ENCODE results near the gene OASL. TPM values are rescaled to one million over a fixed set of nuclear protein-coding genes. Genes with fewer than 3 reads are reported as not detected.

The OASL gene
- total RNA-seq, 6 donors from 2014 or later: 5.2 to 24.2 (median 17.2) TPM

- H3K4me3 ChIP-seq: no peak overlapping the region
- H3K27me3 ChIP-seq: no peaks in the 10 kb centered on the region
- no peaks in the 10 kb centered on the region for H3K36me3 ChIP-seq
- DNase-seq (no peak), ATAC-seq (ENCODE audit: low FRiP score in 2 of 2) (peak in 1 of 2 donors; percentile 42)
- no peaks in the 10 kb centered on the region for H3K9me3 ChIP-seq
- 46 to 65% methylated on average over 8 to 10 of the region's 11 CpGs for WGBS, 2 donors
- no peaks in the 10 kb centered on the region for H3K4me1 ChIP-seq
- no peak overlapping the region for H3K27ac ChIP-seq
- TF ChIP-seq POLR2A (IDR thresholded peaks at IDR 0.05) (no peak), CTCF (IDR thresholded peaks at IDR 0.05) (no peak), POLR2AphosphoS5 (IDR thresholded peaks at IDR 0.05) (no peak), EP300 (IDR thresholded peaks at IDR 0.05) (no peak)
Measured at GRCh38 chr12:120979862-120980696, 59.0 kb downstream of the OASL start.

GRCh38 chr12:120979220-120979861 is 59.7 kb downstream of the OASL start:
- DNase-seq (no peak), ATAC-seq (ENCODE audit: low FRiP score in 2 of 2) (peak in 1 of 2 donors; percentile 20)
- Histone ChIP-seq H3K4me1 (no peaks in the 10 kb centered on the region), H3K27ac (no peak overlapping the region), H3K27me3 (no peaks in the 10 kb centered on the region), H3K9me3 (no peaks in the 10 kb centered on the region), H3K36me3 (no peaks in the 10 kb centered on the region), H3K4me3 (no peak overlapping the region)
- WGBS, 2 donors: 84 to 89% methylated on average over 2 to 10 of the region's 10 CpGs
- TF ChIP-seq CTCF (IDR thresholded peaks at IDR 0.05) (no peak), POLR2AphosphoS5 (IDR thresholded peaks at IDR 0.05) (no peak), POLR2A (IDR thresholded peaks at IDR 0.05) (no peak), EP300 (IDR thresholded peaks at IDR 0.05) (no peak)

- no peak for ATAC-seq (ENCODE audit: low FRiP score in 2 of 2)
- WGBS, 2 donors: 65 to 71% methylated on average over 12 to 13 of the region's 40 CpGs
- Histone ChIP-seq H3K4me1 (no peaks in the 10 kb centered on the region), H3K27ac (no peak within 1 kb of the TSS), H3K27me3 (no peaks in the 10 kb centered on the region), H3K9me3 (no peaks in the 10 kb centered on the region), H3K36me3 (no peaks in the 10 kb centered on the region), H3K4me3 (no peak within 1 kb of the TSS)
- peak in 1 of 2 donors; percentile 74 for DNase-seq
- TF ChIP-seq EP300 (IDR thresholded peaks at IDR 0.05) (no peak), POLR2A (IDR thresholded peaks at IDR 0.05) (no peak), CTCF (IDR thresholded peaks at IDR 0.05) (no peak), POLR2AphosphoS5 (IDR thresholded peaks at IDR 0.05) (no peak)
Measured at GRCh38 chr12:120978296-120979219, 60.5 kb downstream of the OASL start, which contains the start of gene HNF1A. Gene HNF1A, plus strand, starts transcription at chr12:120978543. Its CDS starts 226 bp downstream, at chr12:120978769.

GRCh38 chr12:120977531-120978295 is 61.3 kb downstream of the OASL start:
- TF ChIP-seq POLR2AphosphoS5 (IDR thresholded peaks at IDR 0.05): no peak
- no peak for TF ChIP-seq POLR2A (IDR thresholded peaks at IDR 0.05)
- no peak for TF ChIP-seq EP300 (IDR thresholded peaks at IDR 0.05)
- TF ChIP-seq CTCF (IDR thresholded peaks at IDR 0.05): no peak
- Histone ChIP-seq H3K27me3 (no peaks in the 10 kb centered on the region), H3K4me1 (no peaks in the 10 kb centered on the region), H3K4me3 (no peak overlapping the region), H3K27ac (no peak overlapping the region), H3K36me3 (no peaks in the 10 kb centered on the region), H3K9me3 (no peaks in the 10 kb centered on the region)
- DNase-seq (no peak), ATAC-seq (ENCODE audit: low FRiP score in 2 of 2) (no peak)
- 90% methylated on average over 14 of the region's 14 CpGs for WGBS, 2 donors

All from upper lobe of left lung (tissue), 6 donors.